ENCODE data around the gene MTUS2. TPM values are rescaled to one million over a fixed set of nuclear protein-coding genes. Genes with fewer than 3 reads are reported as not detected.

Gene MTUS2
- total RNA-seq, 1 donor: 0.36 TPM

DNA sequence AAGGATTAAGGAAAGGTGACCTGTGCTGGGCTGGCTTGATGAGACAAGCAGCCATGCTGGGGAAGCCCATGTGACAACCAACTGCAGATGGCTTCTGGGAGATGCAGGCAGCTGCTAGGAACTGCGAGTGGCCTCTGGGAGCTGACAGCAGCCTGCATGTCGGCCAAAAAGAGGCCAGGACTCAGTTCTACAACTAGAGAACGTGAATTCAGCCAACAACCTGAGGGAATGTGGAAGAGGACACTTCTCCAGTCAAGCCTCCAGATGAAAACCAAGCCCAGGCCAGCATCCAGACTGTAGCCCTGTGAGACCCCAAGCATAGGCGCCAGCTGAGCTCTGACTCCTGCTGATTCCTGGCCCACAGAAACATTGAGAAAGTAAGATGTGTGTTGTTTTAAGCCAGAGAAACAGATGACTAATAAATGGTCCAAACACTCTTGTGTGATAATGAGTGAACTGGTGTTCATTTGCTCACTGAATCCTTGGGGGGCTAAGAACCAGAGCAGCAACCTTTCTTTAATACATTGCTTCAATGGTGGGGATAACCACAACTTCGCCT, 730.4 kb downstream of the MTUS2 start:
- TF ChIP-seq, protein P1, sequence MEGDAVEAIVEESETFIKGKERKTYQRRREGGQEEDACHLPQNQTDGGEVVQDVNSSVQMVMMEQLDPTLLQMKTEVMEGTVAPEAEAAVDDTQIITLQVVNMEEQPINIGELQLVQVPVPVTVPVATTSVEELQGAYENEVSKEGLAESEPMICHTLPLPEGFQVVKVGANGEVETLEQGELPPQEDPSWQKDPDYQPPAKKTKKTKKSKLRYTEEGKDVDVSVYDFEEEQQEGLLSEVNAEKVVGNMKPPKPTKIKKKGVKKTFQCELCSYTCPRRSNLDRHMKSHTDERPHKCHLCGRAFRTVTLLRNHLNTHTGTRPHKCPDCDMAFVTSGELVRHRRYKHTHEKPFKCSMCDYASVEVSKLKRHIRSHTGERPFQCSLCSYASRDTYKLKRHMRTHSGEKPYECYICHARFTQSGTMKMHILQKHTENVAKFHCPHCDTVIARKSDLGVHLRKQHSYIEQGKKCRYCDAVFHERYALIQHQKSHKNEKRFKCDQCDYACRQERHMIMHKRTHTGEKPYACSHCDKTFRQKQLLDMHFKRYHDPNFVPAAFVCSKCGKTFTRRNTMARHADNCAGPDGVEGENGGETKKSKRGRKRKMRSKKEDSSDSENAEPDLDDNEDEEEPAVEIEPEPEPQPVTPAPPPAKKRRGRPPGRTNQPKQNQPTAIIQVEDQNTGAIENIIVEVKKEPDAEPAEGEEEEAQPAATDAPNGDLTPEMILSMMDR (IDR thresholded peaks at IDR 0.05; ENCODE audit: insufficient read depth, low read length): no peak
- DNase-seq (ENCODE audit: low read depth): no peak
- no peak overlapping the region for H3K4me3 ChIP-seq (ENCODE audit: low read depth, low read length)

DNA sequence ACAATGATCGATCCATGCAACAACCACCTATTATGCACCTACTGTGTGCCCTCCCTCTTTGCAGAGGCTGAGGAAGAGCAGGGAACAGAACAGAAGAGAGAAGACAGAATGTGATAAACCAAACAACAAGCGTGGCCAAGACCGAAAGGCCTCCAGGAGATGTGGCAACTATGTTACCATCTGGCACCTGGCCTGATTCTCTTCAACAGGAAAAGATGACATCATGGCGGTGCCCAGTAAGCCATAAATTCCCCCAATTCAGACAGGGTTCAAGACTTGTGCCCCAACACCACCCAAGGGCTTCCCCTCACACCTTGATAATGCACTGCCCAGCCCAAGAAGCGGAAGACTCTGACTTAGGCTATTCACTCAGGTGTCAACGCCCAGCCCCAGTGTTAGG, 731.1 kb downstream of the MTUS2 start:
- DNase-seq (ENCODE audit: low read depth): no peak
- TF ChIP-seq, protein P1 (IDR thresholded peaks at IDR 0.05; ENCODE audit: insufficient read depth, low read length): no peak

More for the DNA sequence above, 731.1 kb downstream of the MTUS2 start:
- H3K4me3 ChIP-seq (ENCODE audit: low read depth, low read length): no peak overlapping the region

Small RNA genes within 50 kb of the gene (small RNA-seq; reads per million reads assigned to genes)
- not detected for gene AL359741.1

Other genes with a start within 250 kb of the MTUS2 start
- 147 and 154 TPM in 2 replicates for gene POMP, start 161.2 kb upstream of the MTUS2 start, total RNA-seq (ENCODE audit: low replicate concordance)
- gene SLC46A3, start 101.4 kb upstream of the MTUS2 start, total RNA-seq (ENCODE audit: low replicate concordance): 3.4 TPM in 2 replicates

Measured in fibroblast of the aortic adventitia (primary cell).